Stimulated activated effector memory CD8-positive, alpha-beta T cell treated with anti-CD3 and anti-CD28 coated beads, Interleukin-12 subunit alpha, Interleukin-12 subunit beta, amount 100 ng/mL, for 72 hours (primary cell): ENCODE measurements around the gene UBQLN4.

Source experiments
- ATAC-seq: fragments of 150-1000 bp; cut with Tn5 transposase; 2 replicates; pipeline ENCODE4 v1.10.0; 2021
- DNase-seq, 2 donors: peaks; one replicate each; pipeline ENCODE4 v3.0.0; 2021 to 2022; ENCODE audit warnings: low spot score in 2 of 2
- H3K27ac Mint-ChIP-seq: one replicate; pipeline ENCODE4 v1.8.0; 2022; ENCODE audit warnings: mild to moderate bottlenecking, mixed read lengths
- H3K36me3 Mint-ChIP-seq: one replicate; pipeline ENCODE4 v1.8.0; 2022; ENCODE audit warnings: mild to moderate bottlenecking, mixed read lengths
- H3K4me1 Mint-ChIP-seq: one replicate; pipeline ENCODE4 v1.8.0; 2022; ENCODE audit warnings: mixed read lengths
- H3K4me3 Mint-ChIP-seq: one replicate; pipeline ENCODE4 v1.8.0; 2022; ENCODE audit warnings: mild to moderate bottlenecking, mixed read lengths
- H3K9me3 Mint-ChIP-seq: one replicate; pipeline ENCODE4 v1.8.0; 2022; ENCODE audit warnings: mixed read lengths

The UBQLN4 gene

DNA sequence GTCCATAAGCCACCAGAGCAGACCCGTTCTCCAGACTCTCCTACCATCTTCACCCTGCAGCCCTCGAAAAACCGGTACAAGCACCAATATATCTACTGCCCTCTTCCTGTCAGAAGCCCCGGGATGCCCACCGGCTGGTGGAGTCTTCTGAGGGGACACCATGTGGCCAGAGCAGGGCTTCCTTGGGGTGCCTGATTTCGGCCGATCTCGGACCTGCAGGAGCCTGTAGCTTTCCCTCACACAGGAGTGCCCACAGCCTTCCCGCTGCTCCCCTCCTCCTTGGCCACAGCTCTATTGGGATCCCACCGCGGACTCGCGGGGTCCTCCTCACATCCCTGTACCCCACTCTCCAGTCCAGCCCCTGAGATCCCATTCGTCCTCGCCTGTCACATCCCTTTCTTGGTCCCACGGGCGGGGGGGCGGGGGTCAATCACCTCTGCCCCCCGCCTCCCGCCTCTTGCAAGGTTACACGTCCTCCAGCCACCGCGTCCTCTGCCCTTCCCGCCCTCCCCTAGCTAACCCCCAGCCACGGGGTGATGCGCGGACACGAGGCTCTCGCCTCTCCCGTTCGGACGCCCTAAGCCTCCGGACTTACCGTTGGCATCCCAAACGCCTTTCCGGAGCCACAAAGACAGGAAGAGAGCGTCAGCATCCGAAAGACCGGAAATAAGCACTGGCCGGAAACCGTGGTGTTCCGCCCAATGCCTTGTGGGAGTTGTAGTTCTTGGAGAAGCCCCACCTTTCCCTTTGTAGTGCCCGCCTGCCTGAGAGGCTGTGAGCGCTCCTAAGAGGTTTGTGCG is 33.1 kb downstream of the UBQLN4 start, which contains the start of gene SSR2:
SSR2 (minus strand) TSS at position 659 of the 800 bp plus-strand sequence. CDS start 784 bp downstream, outside the sequence.
- Mint-ChIP-seq H3K36me3 (peaks cover 55% of the 10 kb centered on the region), H3K4me3 (peak within 1 kb of the TSS; percentile 92), H3K27ac (peak within 1 kb of the TSS; percentile 94), H3K9me3 (no peaks in the 10 kb centered on the region), H3K4me1 (peaks cover 24% of the 10 kb centered on the region)
- ATAC-seq (peak; percentile 100), DNase-seq (peak; percentile 64 to 87)

DNA sequence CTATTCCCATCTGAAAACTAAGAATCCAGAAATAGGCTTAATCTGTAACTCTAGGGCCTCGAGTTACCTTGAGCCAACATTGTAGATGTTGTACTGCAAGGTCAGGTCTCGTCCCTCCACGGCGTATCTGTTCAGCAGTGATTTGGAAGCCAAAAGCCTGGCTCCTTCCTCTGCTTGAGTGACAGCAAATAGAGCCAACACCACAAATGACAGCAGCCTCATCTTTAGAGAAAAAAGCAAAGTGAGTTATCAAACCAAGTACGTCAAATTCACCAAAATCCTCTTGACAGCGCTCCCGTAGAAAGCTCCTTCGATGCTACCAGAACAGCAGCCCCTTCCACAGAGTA is 33.7 kb downstream of the UBQLN4 start:
- Mint-ChIP-seq H3K4me1 (peaks cover 26% of the 10 kb centered on the region), H3K36me3 (peaks cover 61% of the 10 kb centered on the region), H3K4me3 (peak overlapping the region; percentile 92), H3K27ac (peak overlapping the region; percentile 94), H3K9me3 (no peaks in the 10 kb centered on the region)
- DNase-seq: no peak
- ATAC-seq: no peak

DNA sequence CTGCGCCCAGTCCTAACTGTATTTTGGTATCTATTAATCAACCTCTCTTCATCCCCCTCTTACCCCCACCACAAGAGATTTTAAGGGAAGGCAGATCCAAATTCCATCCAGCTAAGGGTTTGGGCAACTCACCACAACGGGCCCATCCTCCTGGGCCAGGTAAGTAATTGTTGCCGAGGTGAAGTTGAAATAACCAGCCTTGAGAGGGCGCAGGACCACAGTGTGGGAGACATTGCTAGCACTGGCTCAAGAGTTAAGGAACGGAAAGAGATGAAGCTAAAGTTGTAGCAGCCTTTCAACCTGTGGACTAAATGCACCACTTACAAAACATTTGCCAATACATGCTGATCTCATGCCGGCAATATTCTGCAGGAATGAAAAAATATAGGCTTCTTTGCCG is 38.8 kb downstream of the UBQLN4 start:
- H3K9me3 Mint-ChIP-seq: no peaks in the 10 kb centered on the region
- DNase-seq: no peak
- H3K4me1 Mint-ChIP-seq: peaks cover 36% of the 10 kb centered on the region
- H3K36me3 Mint-ChIP-seq: peaks cover 100% of the 10 kb centered on the region
- ATAC-seq: no peak
- H3K4me3 Mint-ChIP-seq: no peak overlapping the region
- no peak overlapping the region for H3K27ac Mint-ChIP-seq

DNA sequence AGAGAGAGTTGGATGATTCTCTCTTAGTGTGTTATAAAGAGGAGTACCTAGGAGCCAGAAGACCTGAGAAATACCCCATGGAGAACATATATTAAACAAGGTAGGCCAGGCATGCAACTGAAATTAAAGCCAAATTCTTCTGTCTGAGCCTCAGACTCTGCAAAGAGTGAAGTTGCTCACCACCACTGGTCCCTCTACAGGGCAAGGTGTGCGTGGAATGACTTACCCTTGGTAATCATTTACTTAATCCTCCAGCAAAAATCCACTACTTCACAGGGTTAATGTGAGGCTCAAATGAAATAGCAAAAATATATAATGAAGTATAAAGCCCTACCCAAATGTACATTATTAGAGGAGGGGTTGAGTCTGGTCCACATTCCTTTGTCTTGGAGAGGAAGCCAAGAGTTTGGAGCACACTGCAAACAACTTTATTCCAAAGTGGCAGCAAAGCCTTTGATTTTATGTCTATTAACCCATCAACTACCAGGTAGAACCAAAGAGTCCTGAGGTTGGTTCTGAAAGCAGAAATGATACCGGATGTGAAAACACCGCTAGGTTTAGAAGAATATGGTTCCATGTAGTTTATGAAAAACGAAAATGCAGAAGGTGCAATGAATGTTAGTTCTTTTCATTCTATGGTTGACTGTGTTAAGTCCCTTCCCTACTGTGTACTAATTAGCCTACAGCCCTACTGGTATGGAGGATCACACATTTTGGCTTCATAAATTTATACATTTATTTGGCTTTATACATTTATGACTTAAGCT is 41.4 kb downstream of the UBQLN4 start:
- Mint-ChIP-seq H3K36me3 (peaks cover 100% of the 10 kb centered on the region), H3K27ac (peak overlapping the region; percentile 85), H3K4me1 (peaks cover 19% of the 10 kb centered on the region), H3K9me3 (no peaks in the 10 kb centered on the region), H3K4me3 (no peak overlapping the region)
- ATAC-seq (no peak), DNase-seq (no peak)

- DNase-seq (no peak), ATAC-seq (no peak)
- H3K4me1 Mint-ChIP-seq: peaks cover 35% of the 10 kb centered on the region
- H3K9me3 Mint-ChIP-seq: no peaks in the 10 kb centered on the region
- peaks cover 79% of the 10 kb centered on the region for H3K36me3 Mint-ChIP-seq
- no peak overlapping the region for H3K27ac Mint-ChIP-seq
- H3K4me3 Mint-ChIP-seq: no peak overlapping the region
Observed at GRCh38 chr1:156009404-156009803, 44.2 kb downstream of the UBQLN4 start.

GRCh38 chr1:156006666-156007376 is 46.8 kb downstream of the UBQLN4 start:
- H3K9me3 Mint-ChIP-seq: no peaks in the 10 kb centered on the region
- DNase-seq (no peak), ATAC-seq (no peak)
- H3K4me3 Mint-ChIP-seq: no peak overlapping the region
- H3K27ac Mint-ChIP-seq: no peak overlapping the region
- peaks cover 28% of the 10 kb centered on the region for H3K4me1 Mint-ChIP-seq
- peaks cover 53% of the 10 kb centered on the region for H3K36me3 Mint-ChIP-seq

- peak overlapping the region; percentile 84 for H3K27ac Mint-ChIP-seq
- DNase-seq (peak; percentile 4 to 57), ATAC-seq (peak; percentile 81)
- H3K9me3 Mint-ChIP-seq: no peaks in the 10 kb centered on the region
- H3K4me3 Mint-ChIP-seq: peak overlapping the region; percentile 30
- H3K4me1 Mint-ChIP-seq: peaks cover 22% of the 10 kb centered on the region
- peaks cover 35% of the 10 kb centered on the region for H3K36me3 Mint-ChIP-seq
Observed at GRCh38 chr1:156004843-156005584, 48.6 kb downstream of the UBQLN4 start.

DNA sequence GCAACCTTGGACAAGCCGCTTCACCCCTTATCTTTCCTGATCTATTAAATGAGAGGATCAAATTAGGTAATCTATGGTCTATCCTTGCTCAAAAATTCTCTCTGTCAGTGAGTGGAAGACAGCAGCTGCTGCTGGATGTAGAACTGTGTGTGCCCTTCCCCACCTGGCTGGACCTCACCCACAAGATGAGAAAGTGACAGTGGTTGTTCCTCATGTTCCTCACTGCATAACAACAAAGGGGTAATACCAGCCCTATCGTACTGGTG is 49.7 kb downstream of the UBQLN4 start:
- ATAC-seq: no peak
- H3K4me1 Mint-ChIP-seq: peaks cover 22% of the 10 kb centered on the region
- peaks cover 24% of the 10 kb centered on the region for H3K36me3 Mint-ChIP-seq
- H3K27ac Mint-ChIP-seq: no peak overlapping the region
- DNase-seq: no peak
- H3K4me3 Mint-ChIP-seq: no peak overlapping the region
- H3K9me3 Mint-ChIP-seq: no peaks in the 10 kb centered on the region

GRCh38 chr1:156002188-156002911 is 51.2 kb downstream of the UBQLN4 start:
- H3K9me3 Mint-ChIP-seq: no peaks in the 10 kb centered on the region
- H3K36me3 Mint-ChIP-seq: peaks cover 9% of the 10 kb centered on the region
- no peak for ATAC-seq
- H3K4me3 Mint-ChIP-seq: no peak overlapping the region
- no peak for DNase-seq
- H3K4me1 Mint-ChIP-seq: peaks cover 22% of the 10 kb centered on the region
- H3K27ac Mint-ChIP-seq: peak overlapping the region; percentile 15

- H3K4me1 Mint-ChIP-seq: peaks cover 17% of the 10 kb centered on the region
- H3K9me3 Mint-ChIP-seq: no peaks in the 10 kb centered on the region
- H3K36me3 Mint-ChIP-seq: peaks cover 2% of the 10 kb centered on the region
- DNase-seq (no peak), ATAC-seq (no peak)
- no peak overlapping the region for H3K4me3 Mint-ChIP-seq
- no peak overlapping the region for H3K27ac Mint-ChIP-seq
Observed at GRCh38 chr1:156001662-156002171, 51.9 kb downstream of the UBQLN4 start.

GRCh38 chr1:156001021-156001661 is 52.5 kb downstream of the UBQLN4 start:
- H3K9me3 Mint-ChIP-seq: no peaks in the 10 kb centered on the region
- H3K27ac Mint-ChIP-seq: no peak overlapping the region
- peaks cover 14% of the 10 kb centered on the region for H3K4me1 Mint-ChIP-seq
- H3K36me3 Mint-ChIP-seq: no peaks in the 10 kb centered on the region
- no peak for DNase-seq
- H3K4me3 Mint-ChIP-seq: no peak overlapping the region
- no peak for ATAC-seq

DNA sequence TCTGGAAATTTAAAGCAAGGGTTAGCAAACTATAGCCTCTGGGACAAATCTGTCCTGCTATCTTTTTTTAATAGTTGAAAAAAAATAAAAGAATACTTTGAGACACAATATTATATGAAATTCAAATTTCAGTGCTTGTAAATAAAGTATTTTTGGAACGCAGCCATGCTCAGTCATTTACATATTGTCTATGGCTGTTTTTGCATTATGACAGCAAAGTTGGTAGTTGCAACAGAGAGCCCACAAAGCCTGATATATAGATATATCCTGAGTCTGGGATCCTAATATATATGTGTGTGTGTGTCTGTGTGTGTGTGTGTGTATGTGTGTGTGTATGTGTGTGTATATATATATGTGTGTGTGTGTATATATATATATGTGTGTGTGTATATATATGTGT is 53.6 kb downstream of the UBQLN4 start:
- H3K36me3 Mint-ChIP-seq: no peaks in the 10 kb centered on the region
- no peak overlapping the region for H3K27ac Mint-ChIP-seq
- H3K4me3 Mint-ChIP-seq: no peak overlapping the region
- H3K4me1 Mint-ChIP-seq: peaks cover 6% of the 10 kb centered on the region
- no peaks in the 10 kb centered on the region for H3K9me3 Mint-ChIP-seq
- DNase-seq: no peak
- ATAC-seq: no peak

DNA sequence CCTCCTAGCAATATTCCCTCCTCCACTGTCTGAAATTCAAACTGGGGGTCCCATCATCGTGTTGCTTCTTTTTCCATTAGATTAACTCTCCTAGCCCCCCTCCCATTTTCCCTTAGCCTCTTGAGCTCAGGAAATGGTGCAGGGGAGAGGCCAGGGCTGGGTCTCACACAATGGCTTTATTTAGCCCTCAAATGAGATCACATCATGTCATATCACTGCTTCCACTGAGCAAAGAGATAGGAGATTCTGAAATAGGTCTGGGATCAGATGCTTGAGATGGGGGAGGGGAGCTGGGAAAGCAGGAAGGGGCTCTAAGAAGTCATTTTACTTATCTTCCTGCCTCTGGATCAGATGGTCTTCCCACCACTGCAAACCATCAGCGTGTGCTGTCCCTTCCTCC is 57.4 kb downstream of the UBQLN4 start:
- DNase-seq (no peak), ATAC-seq (no peak)
- Mint-ChIP-seq H3K27ac (peak overlapping the region; percentile 15), H3K9me3 (no peaks in the 10 kb centered on the region), H3K36me3 (no peaks in the 10 kb centered on the region), H3K4me1 (peaks cover 4% of the 10 kb centered on the region), H3K4me3 (no peak overlapping the region)

- no peaks in the 10 kb centered on the region for H3K36me3 Mint-ChIP-seq
- no peak overlapping the region for H3K4me3 Mint-ChIP-seq
- peaks cover 21% of the 10 kb centered on the region for H3K4me1 Mint-ChIP-seq
- DNase-seq (no peak), ATAC-seq (no peak)
- no peak overlapping the region for H3K27ac Mint-ChIP-seq
- no peaks in the 10 kb centered on the region for H3K9me3 Mint-ChIP-seq
Observed at GRCh38 chr1:155993595-155993994, 60.0 kb downstream of the UBQLN4 start.
